K562 (cell line): ENCODE results near the gene PACS1. TPM values are rescaled to one million over a fixed set of nuclear protein-coding genes. Genes with fewer than 3 reads are reported as not detected.

Experiments
- BHLHE40 ChIP-seq: IDR thresholded peaks from 2 replicates; pipeline ENCODE4 v1.6.1; 2011; ENCODE audit warnings: low read length, improper control_type of control experiment
- CREM ChIP-seq: IDR thresholded peaks from 2 replicates; pipeline ENCODE4 v1.6.1; 2014; ENCODE audit warnings: antibody characterized with exemption, low read depth
- CTBP1 ChIP-seq: fragments of 450-650 bp; IDR thresholded peaks from 2 replicates; pipeline ENCODE4 v1.6.1; 2016; ENCODE audit warnings: borderline replicate concordance
- FIP1L1 ChIP-seq: fragments of 200-400 bp; formaldehyde crosslinking; IDR thresholded peaks from 2 replicates; pipeline ENCODE4 v1.6.1; 2018; ENCODE audit warnings: mild to moderate bottlenecking, low read depth, low read length; ENCODE audit not compliant: poor library complexity, severe bottlenecking
- HCFC1 ChIP-seq: IDR thresholded peaks from 2 replicates; pipeline ENCODE4 v1.6.1; 2012; ENCODE audit warnings: low read depth, low read length, improper control_type of control experiment
- HIVEP1 ChIP-seq: fragments of 250-450 bp; sonication (Bioruptor Pico); IDR thresholded peaks from 2 replicates; pipeline ENCODE4 v1.4.0; 2020; ENCODE audit warnings: mild to moderate bottlenecking
- HMG20A ChIP-seq: fragments of 450-650 bp; formaldehyde crosslinking; conservative IDR thresholded peaks from 2 replicates; pipeline ENCODE4 v1.4.0; 2020; ENCODE audit warnings: mild to moderate bottlenecking, mixed read lengths
- KLF6 ChIP-seq: fragments of 250-450 bp; sonication (Bioruptor Pico); IDR thresholded peaks from 2 replicates; pipeline ENCODE4 v1.4.0; 2020; ENCODE audit warnings: mild to moderate bottlenecking, moderate library complexity, borderline replicate concordance
- MCM2 ChIP-seq: fragments of 450-650 bp; IDR thresholded peaks from 2 replicates; pipeline ENCODE4 v1.6.1; 2017; ENCODE audit warnings: low read depth, mild to moderate bottlenecking
- NCOA6 ChIP-seq: fragments of 450-650 bp; IDR thresholded peaks from 2 replicates; pipeline ENCODE4 v1.6.1; 2017; ENCODE audit warnings: mild to moderate bottlenecking
- NFIX ChIP-seq: fragments of 250-450 bp; sonication (Bioruptor Pico); IDR thresholded peaks from 2 replicates; pipeline ENCODE4 v1.4.0; 2020; ENCODE audit warnings: low read depth, mild to moderate bottlenecking, moderate library complexity
- POLR2G ChIP-seq: fragments of 200-400 bp; formaldehyde crosslinking; IDR thresholded peaks from 2 replicates; pipeline ENCODE4 v1.6.1; 2017; ENCODE audit warnings: low read depth, mild to moderate bottlenecking, antibody characterized with exemption, low read length, moderate library complexity
- RCOR1 ChIP-seq, 2 experiments: IDR thresholded peaks; 2 replicates each; pipeline ENCODE4 v1.6.1; 2012; ENCODE audit warnings: low read depth in 2 of 2, low read length in 2 of 2, borderline replicate concordance in 1 of 2, improper control_type of control experiment in 1 of 2
- SETDB1 ChIP-seq: IDR thresholded peaks from one replicate; pipeline ENCODE4 v1.6.1; 2012; ENCODE audit warnings: low read length, control low read depth, inconsistent platforms
- SOX6 ChIP-seq: fragments of 450-650 bp; IDR thresholded peaks from 2 replicates; pipeline ENCODE4 v1.6.1; 2014; ENCODE audit warnings: mild to moderate bottlenecking
- SP1 ChIP-seq: sonication (generic); formaldehyde crosslinking; IDR thresholded peaks from 2 replicates; pipeline ENCODE4 v1.8.1; 2022; ENCODE audit warnings: mild to moderate bottlenecking, missing genetic modification reagents
- WHSC1 ChIP-seq: IDR thresholded peaks from one replicate; pipeline ENCODE4 v1.6.1; 2012; ENCODE audit warnings: low read length, control low read depth, inconsistent platforms
- ZC3H11A ChIP-seq: IDR thresholded peaks from 2 replicates; pipeline ENCODE4 v1.6.1; 2012; ENCODE audit warnings: low read depth, low read length, improper control_type of control experiment
- ZNF174 ChIP-seq: fragments of 250-450 bp; sonication (Bioruptor Pico); IDR thresholded peaks from 2 replicates; pipeline ENCODE4 v1.4.0; 2020; ENCODE audit warnings: mild to moderate bottlenecking
- ZNF184 ChIP-seq: sonication (generic); formaldehyde crosslinking; IDR thresholded peaks from 2 replicates; pipeline ENCODE4 v1.5.0; 2020; ENCODE audit warnings: missing genetic modification reagents
- ZNF445 ChIP-seq: fragments of 250-450 bp; sonication (Bioruptor Pico); IDR thresholded peaks from 2 replicates; pipeline ENCODE4 v1.4.0; 2020; ENCODE audit warnings: low read depth, mild to moderate bottlenecking, moderate library complexity
- ZNF778 ChIP-seq: fragments of 450-650 bp; formaldehyde crosslinking; IDR thresholded peaks from 2 replicates; pipeline ENCODE4 v1.4.0; 2020; ENCODE audit warnings: mild to moderate bottlenecking, moderate library complexity
- polyA plus RNA-seq, 8 experiments: library from polyadenylated mRNA; depleted of rRNA in 4 of 8; stranded (reverse) in 5 of 8; unstranded in 3 of 8; fragments of >200 nt; fragmentation: Nextera tagmentation in 2 of 8; fragmentation: Illumina TruSeq in 1 of 8; extraction: Ambion mirVana in 2 of 8; extraction: Trizol in 1 of 8; gene quantifications; 2 replicates each; pipeline versions ENCODE4 v1.2.1 to v1.2.3, GENCODE V29; 2011 to 2014; ENCODE audit warnings: inconsistent platforms in 1 of 8, missing spikeins in 1 of 8
- total RNA-seq, 7 experiments: library from RNA; depleted of rRNA in 6 of 7; stranded (reverse); fragments of >200 nt in 6 of 7; fragmentation: Illumina TruSeq in 2 of 7; extraction: Trizol in 2 of 7; gene quantifications; 2 replicates each; pipeline versions ENCODE4 v1.2.1 to v1.2.3, GENCODE V29; 2011 to 2021; ENCODE audit warnings: low replicate concordance in 1 of 7
- TF ChIP-seq, protein P1 (sequence below): fragments of 450-650 bp; formaldehyde crosslinking; IDR thresholded peaks from 2 replicates; pipeline ENCODE4 v1.4.0; 2020; ENCODE audit warnings: mild to moderate bottlenecking, moderate library complexity
- TF ChIP-seq, protein P2 (sequence below): fragments of 200-400 bp; formaldehyde crosslinking; IDR thresholded peaks from 2 replicates; pipeline ENCODE4 v1.6.1; 2017; ENCODE audit warnings: mild to moderate bottlenecking, low read depth, low read length, moderate library complexity
- TF ChIP-seq, protein P3 (sequence below): fragments of 450-650 bp; IDR thresholded peaks from 2 replicates; pipeline ENCODE4 v1.6.1; 2017; ENCODE audit warnings: antibody characterized with exemption

The PACS1 gene
- total and polyA plus RNA-seq, 9 of the 15 experiments (the other 6 are each of a cell fraction or from before 2014, with no cell fraction given): 0.34 to 28.1 (median 8.5) TPM

DNA sequence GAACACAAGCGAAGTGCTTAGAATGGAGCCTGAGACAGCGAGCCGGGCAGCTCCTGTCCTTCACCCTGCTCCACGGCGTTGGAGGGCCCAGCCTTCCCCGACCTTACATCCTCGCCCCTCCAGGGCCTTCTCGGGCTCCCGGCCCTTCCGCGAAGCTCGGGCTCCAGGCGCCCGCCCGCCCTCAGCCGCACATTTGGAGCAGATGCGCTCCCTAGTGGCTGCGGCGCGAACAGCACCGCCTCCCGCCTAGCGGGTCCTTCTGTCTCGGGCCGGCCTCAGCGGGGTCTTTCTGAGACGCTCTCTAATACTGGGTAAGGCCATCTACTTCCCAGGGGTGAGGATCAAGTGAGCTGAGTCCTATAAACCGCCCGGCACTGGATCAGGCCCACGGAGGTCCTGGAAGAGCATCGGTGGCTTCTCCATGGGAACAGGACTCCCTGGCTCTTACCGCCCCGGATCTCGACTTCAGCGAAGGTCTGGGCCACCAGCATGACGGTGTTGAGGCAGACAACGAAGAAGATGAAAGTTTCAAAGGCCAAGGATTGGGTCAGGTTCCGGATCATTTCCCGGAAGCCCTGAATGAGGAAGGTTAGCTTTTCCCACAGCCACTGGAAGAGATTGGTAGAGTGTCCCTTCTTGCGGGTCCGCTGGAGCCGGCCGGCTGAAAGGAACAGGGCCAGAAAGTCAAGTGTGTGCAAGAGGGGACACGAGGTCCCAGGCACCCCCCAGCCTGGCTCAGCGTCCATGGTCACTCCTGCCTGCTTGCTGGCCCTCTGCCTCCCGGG, 47.5 kb upstream of the PACS1 start (continued):
- TF ChIP-seq ZNF184 (CRISPR knock-in tag): no peak
- TF ChIP-seq SP1 (CRISPR knock-in tag): peak; percentile 66; the same call in 1 of the 2 replicates
- peak; percentile 47 for TF ChIP-seq FIP1L1
- no peak for TF ChIP-seq HIVEP1 (CRISPR knock-in tag)
- no peak for TF ChIP-seq ZNF778 (CRISPR knock-in tag)
- TF ChIP-seq WHSC1: no peak
- TF ChIP-seq CTBP1: peak; percentile 45; the same call in 1 of the 2 replicates
- no peak for TF ChIP-seq HMG20A (CRISPR knock-in tag)
- no peak for TF ChIP-seq ZNF174 (CRISPR knock-in tag)
- TF ChIP-seq, protein P1, sequence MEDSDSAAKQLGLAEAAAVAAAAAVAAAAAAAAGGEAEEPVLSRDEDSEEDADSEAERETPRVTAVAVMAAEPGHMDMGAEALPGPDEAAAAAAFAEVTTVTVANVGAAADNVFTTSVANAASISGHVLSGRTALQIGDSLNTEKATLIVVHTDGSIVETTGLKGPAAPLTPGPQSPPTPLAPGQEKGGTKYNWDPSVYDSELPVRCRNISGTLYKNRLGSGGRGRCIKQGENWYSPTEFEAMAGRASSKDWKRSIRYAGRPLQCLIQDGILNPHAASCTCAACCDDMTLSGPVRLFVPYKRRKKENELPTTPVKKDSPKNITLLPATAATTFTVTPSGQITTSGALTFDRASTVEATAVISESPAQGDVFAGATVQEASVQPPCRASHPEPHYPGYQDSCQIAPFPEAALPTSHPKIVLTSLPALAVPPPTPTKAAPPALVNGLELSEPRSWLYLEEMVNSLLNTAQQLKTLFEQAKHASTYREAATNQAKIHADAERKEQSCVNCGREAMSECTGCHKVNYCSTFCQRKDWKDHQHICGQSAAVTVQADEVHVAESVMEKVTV (CRISPR knock-in tag): peak; percentile 71
- TF ChIP-seq POLR2G: peak; percentile 82
- TF ChIP-seq SOX6: peak; percentile 17; the same call in 1 of the 2 replicates
- TF ChIP-seq RCOR1 (IDR thresholded peaks at IDR 0.05; ENCODE audit: borderline replicate concordance in 1 of 2, low read depth in 2 of 2, low read length in 2 of 2): 0 out of 4 replicates have a peak, but pooled peaks of 1 of the 2 experiments have one; percentile 13
- TF ChIP-seq, protein P2, sequence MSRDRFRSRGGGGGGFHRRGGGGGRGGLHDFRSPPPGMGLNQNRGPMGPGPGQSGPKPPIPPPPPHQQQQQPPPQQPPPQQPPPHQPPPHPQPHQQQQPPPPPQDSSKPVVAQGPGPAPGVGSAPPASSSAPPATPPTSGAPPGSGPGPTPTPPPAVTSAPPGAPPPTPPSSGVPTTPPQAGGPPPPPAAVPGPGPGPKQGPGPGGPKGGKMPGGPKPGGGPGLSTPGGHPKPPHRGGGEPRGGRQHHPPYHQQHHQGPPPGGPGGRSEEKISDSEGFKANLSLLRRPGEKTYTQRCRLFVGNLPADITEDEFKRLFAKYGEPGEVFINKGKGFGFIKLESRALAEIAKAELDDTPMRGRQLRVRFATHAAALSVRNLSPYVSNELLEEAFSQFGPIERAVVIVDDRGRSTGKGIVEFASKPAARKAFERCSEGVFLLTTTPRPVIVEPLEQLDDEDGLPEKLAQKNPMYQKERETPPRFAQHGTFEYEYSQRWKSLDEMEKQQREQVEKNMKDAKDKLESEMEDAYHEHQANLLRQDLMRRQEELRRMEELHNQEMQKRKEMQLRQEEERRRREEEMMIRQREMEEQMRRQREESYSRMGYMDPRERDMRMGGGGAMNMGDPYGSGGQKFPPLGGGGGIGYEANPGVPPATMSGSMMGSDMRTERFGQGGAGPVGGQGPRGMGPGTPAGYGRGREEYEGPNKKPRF: no peak
- TF ChIP-seq BHLHE40: 0 out of 2 replicates have a peak, but pooled peaks have one; percentile 20
- TF ChIP-seq KLF6 (CRISPR knock-in tag): no peak
- TF ChIP-seq, protein P3, sequence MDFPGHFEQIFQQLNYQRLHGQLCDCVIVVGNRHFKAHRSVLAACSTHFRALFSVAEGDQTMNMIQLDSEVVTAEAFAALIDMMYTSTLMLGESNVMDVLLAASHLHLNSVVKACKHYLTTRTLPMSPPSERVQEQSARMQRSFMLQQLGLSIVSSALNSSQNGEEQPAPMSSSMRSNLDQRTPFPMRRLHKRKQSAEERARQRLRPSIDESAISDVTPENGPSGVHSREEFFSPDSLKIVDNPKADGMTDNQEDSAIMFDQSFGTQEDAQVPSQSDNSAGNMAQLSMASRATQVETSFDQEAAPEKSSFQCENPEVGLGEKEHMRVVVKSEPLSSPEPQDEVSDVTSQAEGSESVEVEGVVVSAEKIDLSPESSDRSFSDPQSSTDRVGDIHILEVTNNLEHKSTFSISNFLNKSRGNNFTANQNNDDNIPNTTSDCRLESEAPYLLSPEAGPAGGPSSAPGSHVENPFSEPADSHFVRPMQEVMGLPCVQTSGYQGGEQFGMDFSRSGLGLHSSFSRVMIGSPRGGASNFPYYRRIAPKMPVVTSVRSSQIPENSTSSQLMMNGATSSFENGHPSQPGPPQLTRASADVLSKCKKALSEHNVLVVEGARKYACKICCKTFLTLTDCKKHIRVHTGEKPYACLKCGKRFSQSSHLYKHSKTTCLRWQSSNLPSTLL: no peak
- no peak; the same call in 1 of the 2 replicates for TF ChIP-seq CREM
- no peak for TF ChIP-seq ZNF445
- TF ChIP-seq NCOA6: no peak
- 0 out of 2 replicates have a peak, but pooled peaks have one; percentile 2 for TF ChIP-seq NFIX
- TF ChIP-seq SETDB1: no peak
- no peak for TF ChIP-seq MCM2
- no peak for TF ChIP-seq ZC3H11A
- 0 out of 2 replicates have a peak, but pooled peaks have one; percentile 31 for TF ChIP-seq HCFC1
